ENCODE measurements around the gene ALAS2.
"Not testable (repeated sequence)": the region's sequence is repeated elsewhere in the genome, so short reads cannot be mapped to it uniquely, and the experiment has no call there.

ALAS2 gene

DNA sequence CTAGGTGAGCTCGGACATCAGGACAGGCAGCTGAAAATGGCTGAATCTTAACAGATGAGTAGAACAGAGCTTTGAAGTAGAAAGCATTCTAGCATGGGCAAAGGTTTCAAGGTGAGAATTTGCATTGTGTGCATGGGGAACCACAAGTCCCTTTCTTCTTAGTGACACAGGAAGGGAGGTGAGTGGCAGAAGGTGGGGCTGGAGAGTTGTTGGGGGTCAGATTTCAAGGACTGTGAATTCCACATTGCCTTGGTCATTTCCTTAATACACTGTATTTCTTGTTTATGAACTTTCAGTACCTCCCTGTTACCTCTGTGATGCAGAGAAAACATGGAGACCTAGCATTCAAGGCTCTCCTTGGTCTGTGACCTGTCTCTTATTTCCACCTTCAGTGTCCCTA lies 26.5 kb downstream of the ALAS2 start:
- DNase-seq = no peak

DNA sequence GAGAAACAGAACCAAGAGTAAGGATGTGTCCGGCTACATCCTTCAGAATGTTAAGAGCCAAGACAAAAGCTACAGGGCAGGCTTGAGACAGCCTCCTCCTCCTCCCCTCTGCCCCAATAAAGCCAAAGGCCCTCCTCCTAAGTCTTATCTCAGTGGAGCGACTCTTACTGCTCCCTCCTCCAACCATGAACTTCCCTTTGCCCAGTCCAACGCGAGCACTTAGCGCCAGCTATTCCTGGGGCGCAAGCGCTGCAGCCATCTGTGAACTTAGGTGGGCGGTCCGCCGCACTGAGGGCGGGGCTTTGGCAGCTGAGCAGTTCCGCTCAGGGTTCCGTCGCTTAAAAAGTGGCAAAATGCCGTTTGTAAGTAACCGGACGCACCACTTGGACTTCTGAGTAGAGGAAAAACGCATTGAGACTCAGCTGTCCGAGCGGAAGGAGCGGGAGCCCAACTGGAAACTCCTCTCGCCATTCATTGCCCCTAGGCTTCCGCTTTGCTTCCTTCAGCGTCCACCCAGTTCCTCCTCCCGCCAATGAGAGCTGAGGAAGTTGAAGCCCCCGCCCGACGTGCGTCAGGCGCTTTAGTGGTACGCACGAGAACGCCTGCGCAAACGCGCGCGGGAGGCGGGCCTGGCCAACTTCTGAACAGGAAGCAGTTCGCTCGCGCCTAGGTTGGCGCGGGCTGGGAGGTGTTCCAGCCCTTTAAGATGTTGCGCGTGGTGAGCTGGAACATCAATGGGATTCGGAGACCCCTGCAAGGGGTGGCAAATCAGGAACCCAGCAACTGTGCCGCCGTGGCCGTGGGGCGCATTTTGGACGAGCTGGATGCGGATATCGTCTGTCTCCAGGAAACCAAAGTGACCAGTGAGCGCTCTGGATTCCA lies 30.8 kb downstream of the ALAS2 start, which contains the start of gene APEX2:
APEX2 (plus strand) TSS at position 647 of the 882 bp plus-strand sequence; CDS start at position 707, 60 bp downstream.
- DNase-seq = peak; percentile 86

DNA sequence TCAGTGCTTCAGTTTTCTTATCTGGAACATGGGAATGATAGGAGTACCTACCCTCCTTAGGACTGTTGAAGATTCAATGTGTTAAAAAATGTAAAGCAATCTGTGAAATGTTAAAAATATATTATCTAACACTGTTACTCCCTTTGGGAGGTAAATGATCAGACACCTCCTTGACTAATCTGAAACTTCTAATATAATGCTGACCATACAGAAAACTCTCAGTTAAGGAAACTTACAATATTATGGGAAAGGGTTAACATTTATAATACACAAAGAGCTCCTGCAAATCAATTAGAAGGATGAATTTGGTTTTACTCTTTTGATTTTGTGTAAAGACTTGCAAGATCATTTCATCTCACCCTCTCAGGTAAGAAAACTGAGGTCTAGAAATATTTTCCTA lies 35.2 kb downstream of the ALAS2 start:
- no peak for DNase-seq

DNA sequence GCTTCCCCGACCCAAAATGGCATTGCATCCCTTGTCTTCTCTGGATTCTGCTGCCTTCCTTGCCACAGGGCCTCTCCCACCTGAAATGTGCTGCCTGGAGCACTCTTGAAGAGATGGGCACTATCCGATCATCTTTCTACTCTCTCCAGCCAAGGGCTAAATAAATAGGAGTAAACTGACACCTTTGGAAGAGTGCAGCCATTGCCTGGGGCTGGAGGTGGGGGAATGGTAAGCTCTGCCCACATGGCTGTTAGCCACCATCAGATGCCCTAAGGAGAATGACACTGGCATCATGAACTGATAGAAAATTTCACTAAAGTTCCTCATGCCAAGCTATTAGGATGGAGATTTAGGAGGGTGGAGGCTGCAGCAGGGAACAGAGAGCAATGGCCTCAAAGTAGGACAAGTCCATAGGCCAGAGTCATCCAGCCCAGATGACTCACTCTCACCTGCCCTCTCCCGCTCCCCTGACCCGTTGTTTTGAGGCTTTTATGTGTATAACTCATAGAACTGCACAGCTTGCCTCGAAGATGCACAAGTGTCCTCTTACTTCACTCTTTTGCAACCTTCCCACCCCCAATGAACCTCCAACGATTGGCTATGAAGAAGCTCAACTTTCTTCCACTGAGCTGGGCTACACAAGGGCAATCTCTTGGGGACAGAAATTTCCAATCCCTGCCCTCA lies 36.0 kb downstream of the ALAS2 start:
- DNase-seq = no peak

DNA sequence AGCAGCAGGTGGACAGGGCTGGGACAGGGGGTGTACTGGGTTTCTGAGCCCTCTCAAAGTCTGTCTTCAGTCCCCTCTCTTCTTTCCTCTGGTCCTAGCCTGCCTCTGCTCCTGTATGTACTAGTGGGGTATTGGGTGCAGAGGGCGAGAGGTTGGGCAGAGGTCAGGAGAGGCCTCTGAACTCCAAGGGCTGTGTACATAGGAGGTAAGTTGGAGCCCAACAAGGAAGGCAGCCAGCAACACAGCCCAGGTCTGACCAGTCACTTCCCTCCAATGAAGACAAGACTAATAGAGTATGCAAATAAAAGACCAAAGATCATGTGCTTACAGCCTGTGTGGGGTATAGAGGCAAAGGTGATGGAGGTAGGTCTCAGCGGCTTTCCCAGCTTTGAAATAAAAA lies 36.7 kb downstream of the ALAS2 start, which contains the start of gene PFKFB1:
PFKFB1 (minus strand) TSS at position 90 of the 400 bp plus-strand sequence. CDS start 181 bp downstream, outside the sequence.
- DNase-seq = no peak

DNA sequence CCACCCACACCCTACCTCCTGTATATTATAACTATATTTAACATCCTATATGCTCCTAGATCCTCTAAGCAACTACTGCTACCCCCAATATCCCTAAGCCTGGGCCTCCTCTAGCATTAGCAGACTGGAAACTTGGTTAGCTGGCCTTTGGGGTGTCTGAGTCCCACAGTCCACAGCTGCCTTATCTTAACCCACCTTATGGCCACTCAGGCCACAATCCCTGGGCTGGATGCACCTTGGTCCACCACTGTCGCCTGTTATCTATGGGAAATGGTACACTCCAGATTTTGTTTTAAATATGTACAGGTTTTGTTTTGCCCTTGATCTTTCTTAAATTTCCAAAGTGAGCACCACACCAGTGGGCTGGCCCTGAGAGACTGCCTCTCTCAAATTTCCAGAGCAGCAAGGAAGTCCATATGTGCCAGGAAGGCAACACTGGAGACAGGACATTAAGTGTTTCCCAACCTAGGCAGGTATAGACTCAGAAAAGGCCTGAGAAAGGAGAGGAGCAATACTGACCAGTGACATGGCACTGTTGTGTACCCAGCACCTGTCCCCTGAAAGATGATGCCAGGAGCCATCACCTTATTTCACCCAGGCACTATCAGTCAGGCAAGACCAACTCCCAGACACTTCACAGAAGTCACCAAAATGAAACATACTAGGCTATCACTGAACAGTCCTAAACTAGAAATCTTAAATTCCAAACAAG lies 37.7 kb downstream of the ALAS2 start:
- no peak for DNase-seq

DNA sequence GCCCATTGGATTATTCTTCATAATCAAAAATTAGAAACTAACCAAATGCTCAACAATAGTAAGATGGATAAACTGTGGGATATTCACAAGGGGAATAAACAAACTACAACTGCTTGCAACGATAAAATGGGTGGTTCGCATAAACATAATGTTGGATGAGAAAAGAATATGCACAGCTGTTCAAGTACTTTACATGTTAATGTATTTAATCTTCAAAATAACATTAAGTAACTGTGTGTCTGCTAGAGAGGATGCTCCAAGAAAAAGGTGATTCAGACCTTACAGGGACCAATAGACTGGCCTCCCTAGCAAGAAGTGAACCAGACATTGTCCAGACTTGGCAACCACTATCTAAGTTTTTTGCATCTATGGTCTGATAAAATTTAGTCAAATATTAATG lies 39.1 kb downstream of the ALAS2 start:
- no peak for DNase-seq

DNA sequence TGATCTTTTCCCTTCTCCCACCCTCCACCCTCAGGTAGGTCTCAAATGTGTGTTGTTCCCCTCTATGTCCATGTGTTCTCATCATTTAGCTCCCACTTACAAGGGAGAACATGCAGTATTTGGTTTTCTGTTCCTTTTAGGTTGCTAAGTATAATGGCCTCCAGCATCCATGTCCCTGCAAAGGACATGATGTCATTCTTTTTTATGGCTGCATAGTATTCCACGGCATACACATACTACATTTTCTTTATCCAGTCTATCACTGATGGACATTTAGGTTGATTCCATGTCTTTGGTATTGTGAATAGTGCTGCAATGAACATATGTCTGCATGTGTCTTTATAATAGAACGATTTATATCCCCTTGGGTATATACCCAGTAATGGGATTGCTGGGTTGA lies 47.5 kb downstream of the ALAS2 start:
- DNase-seq = not testable (repeated sequence)

DNA sequence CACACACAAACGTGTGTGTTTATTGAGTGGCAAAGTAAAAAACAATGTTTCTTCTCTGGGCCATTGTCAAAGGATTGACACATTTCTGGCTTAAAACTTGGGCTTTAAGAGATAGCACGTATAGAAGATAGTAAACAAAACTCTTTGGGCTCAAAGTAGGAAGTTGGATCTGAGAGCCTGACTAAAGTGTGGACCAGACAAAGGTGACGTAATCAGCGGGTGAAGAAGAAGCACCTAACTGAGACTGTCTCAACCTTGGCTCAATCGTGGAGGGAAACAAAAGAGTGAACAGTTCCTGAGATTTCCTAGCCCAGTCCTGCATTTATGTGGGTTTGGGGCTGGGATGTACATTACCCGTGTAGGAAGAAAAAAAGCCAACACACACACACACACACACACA lies 50.4 kb downstream of the ALAS2 start:
- DNase-seq = no peak

DNA sequence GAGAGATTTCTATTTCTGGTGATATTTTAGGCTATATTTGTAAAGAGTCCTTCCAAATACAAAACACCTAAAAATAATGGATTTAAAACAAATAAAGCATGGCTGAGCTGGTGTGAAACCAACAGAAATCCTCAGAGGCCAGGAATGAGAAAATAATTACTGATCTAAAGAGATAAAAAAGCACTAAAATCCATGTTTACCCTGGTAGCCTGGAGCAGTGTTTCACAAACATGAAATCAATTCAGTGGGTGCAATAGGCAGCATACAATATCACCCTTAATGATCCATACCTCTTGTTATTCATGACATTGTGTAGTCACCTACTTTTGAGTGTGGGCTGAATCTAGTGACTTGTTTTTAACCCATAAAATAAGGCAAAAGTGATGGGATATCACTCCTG lies 51.3 kb downstream of the ALAS2 start:
- no peak for DNase-seq

DNA sequence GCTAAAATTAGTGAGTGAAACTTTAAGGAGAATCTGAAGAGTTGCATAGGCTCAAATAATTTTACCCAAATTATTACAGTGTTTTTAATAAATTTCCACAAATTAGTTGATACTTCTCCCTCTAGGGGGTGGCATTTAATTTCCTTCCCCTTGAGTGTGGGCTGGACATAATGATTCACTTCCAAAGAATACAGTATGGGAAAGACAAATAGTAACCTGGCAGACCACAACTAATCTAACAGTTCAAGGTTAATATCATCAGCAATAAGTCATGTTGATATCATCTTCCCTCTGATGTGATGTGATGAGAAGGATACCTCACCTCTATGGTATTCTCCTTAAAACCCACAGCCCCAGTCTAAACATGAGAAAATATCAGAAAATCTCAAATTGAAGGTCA lies 52.3 kb downstream of the ALAS2 start:
- DNase-seq = no peak

DNA sequence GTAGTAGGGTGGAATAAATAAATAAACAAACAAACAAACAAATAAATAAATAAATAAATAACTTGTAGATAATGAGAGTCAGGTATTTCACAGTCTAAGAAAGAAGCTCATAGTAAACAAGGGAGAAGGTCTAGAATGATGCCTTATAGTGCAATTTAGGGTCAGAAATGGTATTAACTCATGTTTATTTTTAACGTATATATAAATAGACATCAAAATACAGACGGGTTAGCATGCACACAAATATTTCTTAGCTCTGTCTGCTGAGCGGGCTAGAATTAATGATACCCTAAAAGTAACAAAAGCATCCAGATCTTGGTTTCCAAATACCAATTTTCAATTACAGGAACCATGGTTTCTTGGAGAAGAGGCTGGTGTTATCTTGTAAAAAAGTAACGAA lies 53.4 kb downstream of the ALAS2 start:
- no peak for DNase-seq

DNA sequence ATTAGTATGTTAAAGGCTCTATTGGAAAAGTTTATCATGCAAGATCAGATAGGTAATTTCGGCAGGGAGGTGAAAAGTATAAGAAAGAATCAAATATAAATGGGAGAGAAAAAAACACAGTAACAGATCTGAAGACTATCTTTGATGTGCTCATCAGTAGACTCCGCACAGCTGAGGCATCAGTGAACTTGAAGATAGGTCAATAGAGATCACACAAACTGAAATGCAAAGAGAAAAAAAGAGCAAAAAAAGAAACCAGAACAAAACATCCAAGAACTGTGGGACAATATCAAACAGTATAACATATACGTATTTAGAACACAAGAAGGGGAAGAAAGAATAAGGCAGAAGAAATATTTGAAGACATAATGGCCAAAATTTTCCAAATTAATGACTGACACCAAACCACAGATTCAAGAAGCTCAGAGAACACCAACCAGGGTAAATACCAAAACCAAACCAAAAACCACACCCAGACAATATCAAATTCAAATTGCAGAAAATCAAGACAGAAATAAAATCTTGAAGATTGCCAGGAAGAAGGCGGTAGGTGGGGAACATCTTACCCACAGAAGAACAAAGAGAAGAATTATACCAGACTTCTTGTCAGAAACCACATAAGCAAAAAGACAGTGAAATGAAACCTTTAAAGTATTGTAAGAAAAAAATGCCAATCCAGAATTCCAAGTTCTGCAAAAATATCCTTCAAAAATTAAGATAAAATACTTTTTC lies 65.8 kb downstream of the ALAS2 start:
- DNase-seq = no peak

DNA sequence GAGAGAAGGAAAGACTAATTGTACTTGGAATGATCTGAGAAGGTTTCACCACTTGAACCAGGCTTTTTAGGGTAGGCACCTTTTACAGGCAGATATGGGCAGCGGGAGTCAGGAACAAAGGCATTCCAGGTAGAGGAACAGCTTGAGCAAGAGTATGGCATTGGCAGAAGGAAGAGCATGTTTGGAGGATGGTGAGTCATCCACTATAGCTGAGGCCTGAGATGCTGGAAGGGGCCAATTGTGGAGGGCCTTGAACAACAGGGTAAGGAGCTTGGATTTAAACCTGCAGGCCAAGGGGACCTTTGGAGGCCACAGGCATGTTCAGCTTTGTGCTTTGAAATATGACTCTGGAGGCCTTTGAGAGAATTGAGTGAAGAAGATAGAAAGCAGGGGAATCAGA lies 69.0 kb downstream of the ALAS2 start:
- no peak for DNase-seq
